Glomerular visceral epithelial cell (primary cell): ENCODE data around the gene DGCR8.
"Not testable (repeated sequence)": the region's sequence is repeated elsewhere in the genome, so short reads cannot be mapped to it uniquely, and the experiment has no call there.

ENCODE experiments used
- DNase-seq: peaks from one replicate; pipeline ENCODE4 v3.0.0-alpha.2; 2016; ENCODE audit errors: extremely low spot score

DGCR8 gene

DNA sequence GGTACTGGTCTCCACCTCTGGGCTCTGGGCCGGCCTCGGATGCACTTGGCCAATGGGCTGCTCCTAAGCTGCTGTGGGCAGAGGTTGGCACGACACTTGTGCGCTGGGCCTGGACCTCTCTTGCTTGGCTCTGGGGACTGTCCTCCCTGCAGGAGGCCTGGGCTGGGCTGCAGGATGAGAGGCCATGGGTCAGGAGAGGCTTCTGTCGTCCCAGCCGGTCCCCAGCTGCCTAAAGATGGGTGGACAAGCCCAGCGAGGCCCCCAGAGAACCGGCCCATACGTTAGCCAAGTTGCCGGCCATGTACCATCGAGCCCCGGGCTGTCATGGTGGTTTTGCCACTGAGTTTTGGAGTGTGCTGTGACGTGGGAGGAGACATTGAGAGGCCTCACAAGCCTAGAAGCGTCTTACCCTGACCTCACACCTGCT, 72.4 kb downstream of the DGCR8 start:
- no peak for DNase-seq

DNA sequence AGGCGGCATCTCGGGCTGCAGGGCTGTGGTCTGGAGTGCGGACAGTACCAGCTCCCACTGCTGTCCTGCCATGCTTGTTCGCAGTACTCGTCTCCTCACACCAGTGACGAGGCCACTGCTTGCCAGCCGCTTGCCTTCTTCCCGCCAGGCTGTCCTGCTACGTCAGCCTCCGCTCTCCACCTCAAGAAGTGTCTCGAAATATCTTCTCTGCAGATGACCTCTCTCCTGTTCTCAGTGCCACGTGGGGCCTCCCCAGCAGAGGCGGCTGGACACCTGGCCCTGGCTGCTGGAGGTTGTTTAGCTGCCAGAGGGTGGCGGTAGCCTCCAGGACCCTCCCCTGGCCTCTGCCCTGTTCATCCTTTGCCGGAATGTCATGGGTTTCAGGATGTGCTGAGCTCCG, 73.9 kb downstream of the DGCR8 start:
- DNase-seq, result no peak

- DNase-seq, result no peak
Observed at GRCh38 chr22:20154602-20155187, 74.7 kb downstream of the DGCR8 start.

DNA sequence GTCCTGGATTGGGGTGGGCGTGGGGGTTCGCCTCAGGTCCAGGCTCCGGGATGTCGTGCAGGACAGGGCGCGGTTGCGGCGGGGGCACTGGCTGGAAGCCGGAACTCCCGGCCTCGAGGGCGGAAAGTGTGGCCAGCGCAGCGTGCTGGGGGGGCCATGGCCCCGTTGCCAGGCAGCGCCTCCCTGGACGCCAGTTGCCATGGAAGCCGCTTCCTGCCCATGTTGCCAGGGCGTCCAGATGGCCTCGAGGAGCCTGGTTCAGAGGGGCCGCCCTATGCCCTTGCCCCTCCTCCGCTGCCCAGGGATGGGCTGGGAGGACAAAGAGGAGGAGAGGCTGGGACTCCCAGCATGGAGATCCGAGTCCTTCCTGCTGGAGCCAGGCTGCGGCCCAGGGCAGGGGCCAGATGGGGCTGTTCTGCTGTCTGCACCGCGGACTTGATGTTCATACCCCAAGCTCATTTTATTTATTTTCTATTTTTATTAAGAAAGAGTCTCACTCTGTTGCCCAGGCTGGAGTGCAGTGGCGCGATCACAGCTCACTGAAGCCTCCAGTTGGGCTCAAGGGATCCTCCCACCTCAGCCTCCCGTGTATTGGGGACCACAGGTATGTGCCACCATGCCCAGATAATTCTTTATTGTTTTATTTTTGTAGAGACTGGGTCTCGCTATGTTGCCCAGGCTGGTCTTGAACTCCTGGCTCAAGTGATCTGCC, 75.4 kb downstream of the DGCR8 start:
- DNase-seq, result peak; percentile 13

GRCh38 chr22:20156042-20156389, 76.0 kb downstream of the DGCR8 start:
- DNase-seq, result no peak

DNA sequence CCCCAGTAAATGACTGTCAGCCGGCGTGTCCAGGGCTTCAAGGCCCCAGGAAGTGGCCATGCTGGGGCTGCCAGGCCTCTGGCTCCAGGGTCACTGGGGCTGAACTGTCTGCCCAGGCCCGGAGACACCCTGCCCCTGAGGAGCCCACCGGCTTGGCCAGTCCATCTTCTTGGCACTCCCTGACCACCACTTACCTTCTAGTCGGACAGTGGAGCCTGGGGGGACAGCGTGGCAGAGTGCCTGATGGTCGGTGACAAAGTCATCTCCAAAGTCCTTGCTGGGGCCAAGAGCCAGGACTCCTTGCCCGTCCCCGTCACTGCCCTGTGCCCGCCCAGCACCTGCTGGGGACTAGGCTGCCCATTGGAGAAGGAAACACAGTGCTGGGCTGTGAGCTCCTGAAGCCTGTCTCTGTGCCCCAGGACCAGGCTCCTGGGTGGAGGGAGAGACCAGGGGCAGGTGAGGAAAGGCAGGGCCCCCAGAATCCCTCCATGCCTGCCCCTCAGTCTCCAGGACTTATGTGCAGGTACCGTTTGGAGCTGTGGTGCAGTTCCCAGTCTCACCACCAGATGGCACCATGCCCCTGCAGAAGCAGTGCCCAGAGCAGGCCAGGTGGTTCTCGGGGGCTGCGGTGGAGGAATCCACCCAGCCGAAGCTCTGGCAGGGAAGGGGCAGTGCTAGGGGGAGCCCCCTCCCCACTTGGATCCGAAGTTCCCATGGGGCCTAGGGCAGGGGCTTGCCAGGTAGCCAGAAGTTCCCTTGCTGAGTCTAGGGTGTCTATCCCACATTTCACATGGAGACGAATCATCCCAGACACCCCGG, 76.8 kb downstream of the DGCR8 start:
- DNase-seq, result peak; percentile 74

- DNase-seq, result no peak
Observed at GRCh38 chr22:20157430-20158183, 77.6 kb downstream of the DGCR8 start.

GRCh38 chr22:20158391-20159036, 78.5 kb downstream of the DGCR8 start:
- no peak for DNase-seq

DNA sequence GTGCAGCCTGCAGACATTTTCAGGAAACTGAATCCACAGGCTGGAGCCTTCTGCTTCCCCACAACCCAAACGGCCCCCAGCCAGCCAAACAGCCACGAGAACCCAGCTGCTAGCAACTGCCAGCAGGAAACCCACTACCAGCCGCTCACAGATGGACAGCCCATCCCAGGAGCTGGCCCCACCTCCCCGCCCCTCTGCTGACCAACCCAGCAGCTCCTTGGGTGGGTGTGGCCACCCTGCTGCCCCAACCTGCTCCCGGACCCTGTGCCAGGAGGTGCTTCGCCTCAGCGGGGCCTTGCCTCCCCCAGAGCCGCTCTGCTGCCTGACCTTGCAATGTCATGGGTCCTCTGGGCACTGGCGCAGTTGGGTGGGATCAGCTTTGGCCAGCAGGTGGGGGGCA, 79.0 kb downstream of the DGCR8 start:
- DNase-seq, result no peak

DNA sequence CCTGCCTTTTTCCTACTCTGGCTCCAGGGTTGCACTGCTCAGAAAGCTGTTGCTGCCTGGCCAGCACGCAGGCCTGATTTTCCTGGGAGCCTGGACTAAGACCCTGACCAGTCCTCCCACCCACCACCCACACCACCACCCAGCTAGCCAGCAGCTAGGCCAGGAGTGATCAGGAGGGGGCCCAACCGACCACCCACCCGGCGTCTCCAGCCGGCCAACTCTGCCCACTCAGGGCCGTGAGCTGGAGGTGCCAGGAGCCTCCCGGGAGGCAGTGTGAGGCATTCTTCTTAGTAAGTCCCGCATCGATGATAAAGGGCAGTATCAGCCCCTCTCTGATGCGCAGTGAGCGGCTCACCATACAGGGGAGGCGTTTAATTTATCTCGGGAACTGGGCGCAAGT, 79.5 kb downstream of the DGCR8 start:
- not testable (repeated sequence) for DNase-seq

GRCh38 chr22:20160041-20160440, 80.0 kb downstream of the DGCR8 start:
- DNase-seq, result no peak
